ENCODE measurements around the gene MYOZ2.

The MYOZ2 gene

DNA sequence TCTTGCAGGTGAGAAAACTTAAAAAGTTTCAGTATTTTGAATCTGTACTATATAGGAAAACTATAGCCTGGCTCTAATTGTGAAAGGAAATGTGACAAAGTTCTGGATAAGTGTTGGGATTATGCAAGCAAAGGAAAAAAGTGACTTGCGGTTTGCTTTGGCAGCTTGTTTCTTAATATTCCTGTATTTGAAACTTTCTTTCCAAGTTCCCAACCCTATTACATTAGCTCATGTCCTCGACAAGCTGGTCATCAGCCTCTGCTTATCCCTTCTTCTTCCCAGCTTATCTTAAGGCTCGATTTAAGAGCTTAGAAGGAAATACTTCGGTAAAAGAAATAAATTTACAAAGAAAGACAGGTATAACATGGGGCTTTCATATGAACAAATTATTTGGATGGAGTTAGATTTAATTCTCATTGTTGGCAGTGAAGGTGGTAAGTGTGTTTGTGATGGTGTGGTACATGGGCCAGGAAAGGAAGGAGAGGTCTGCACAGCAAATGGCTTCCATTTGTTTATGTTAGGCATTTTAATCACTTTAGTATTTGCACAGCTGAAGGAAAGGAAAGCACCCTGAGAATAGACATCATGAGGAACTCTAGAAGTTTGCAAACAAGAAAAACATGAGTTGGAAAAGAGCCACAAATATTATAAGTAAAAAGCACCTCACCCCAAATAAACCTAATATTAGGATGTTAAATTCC, 5.1 kb upstream of the MYOZ2 start:
- ATAC-seq: no peak
- no peak for TF ChIP-seq GLIS3 (CRISPR knock-in tag; IDR thresholded peaks at IDR 0.05)
- no peak for TF ChIP-seq TCF4 (CRISPR knock-in tag; IDR thresholded peaks at IDR 0.05; ENCODE audit: borderline replicate concordance)
- TF ChIP-seq TOX (CRISPR knock-in tag; IDR thresholded peaks at IDR 0.05; ENCODE audit: borderline replicate concordance): no peak
- TF ChIP-seq ARNTL (CRISPR knock-in tag; IDR thresholded peaks at IDR 0.05; ENCODE audit: borderline replicate concordance, low read depth): no peak

DNA sequence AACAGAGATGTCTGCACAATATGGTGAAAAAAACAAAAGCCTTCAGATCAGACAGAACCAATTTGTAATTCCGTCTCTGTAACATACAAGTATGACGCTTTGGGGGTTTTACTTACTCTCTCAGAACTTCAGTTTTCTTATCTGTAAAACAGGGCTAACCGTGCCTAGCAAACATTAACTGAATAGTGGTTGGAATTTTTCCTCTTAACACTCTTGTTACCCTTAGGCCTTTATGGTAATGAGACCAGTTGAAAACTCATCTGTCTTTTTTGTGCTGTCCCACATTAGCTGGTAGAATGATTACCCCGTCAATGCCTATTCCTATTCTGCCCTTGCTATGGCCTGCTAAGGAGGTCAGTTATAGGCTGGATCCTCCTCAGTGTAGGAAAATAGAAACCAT, 4.5 kb upstream of the MYOZ2 start:
- TF ChIP-seq ISL1 (CRISPR knock-in tag; IDR thresholded peaks at IDR 0.05) (no peak), ZNF565 (CRISPR knock-in tag; conservative IDR thresholded peaks at IDR 0.05; ENCODE audit: low read depth) (no peak), OSR1 (CRISPR knock-in tag; IDR thresholded peaks at IDR 0.05) (no peak), PATZ1 (CRISPR knock-in tag; IDR thresholded peaks at IDR 0.05; ENCODE audit: borderline replicate concordance) (no peak), CSDC2 (CRISPR knock-in tag; IDR thresholded peaks at IDR 0.05) (no peak), POU6F1 (CRISPR knock-in tag; IDR thresholded peaks at IDR 0.05; ENCODE audit: borderline replicate concordance, low read depth) (no peak), ESRRG (CRISPR knock-in tag; IDR thresholded peaks at IDR 0.05) (no peak)
- TF ChIP-seq, protein P1, sequence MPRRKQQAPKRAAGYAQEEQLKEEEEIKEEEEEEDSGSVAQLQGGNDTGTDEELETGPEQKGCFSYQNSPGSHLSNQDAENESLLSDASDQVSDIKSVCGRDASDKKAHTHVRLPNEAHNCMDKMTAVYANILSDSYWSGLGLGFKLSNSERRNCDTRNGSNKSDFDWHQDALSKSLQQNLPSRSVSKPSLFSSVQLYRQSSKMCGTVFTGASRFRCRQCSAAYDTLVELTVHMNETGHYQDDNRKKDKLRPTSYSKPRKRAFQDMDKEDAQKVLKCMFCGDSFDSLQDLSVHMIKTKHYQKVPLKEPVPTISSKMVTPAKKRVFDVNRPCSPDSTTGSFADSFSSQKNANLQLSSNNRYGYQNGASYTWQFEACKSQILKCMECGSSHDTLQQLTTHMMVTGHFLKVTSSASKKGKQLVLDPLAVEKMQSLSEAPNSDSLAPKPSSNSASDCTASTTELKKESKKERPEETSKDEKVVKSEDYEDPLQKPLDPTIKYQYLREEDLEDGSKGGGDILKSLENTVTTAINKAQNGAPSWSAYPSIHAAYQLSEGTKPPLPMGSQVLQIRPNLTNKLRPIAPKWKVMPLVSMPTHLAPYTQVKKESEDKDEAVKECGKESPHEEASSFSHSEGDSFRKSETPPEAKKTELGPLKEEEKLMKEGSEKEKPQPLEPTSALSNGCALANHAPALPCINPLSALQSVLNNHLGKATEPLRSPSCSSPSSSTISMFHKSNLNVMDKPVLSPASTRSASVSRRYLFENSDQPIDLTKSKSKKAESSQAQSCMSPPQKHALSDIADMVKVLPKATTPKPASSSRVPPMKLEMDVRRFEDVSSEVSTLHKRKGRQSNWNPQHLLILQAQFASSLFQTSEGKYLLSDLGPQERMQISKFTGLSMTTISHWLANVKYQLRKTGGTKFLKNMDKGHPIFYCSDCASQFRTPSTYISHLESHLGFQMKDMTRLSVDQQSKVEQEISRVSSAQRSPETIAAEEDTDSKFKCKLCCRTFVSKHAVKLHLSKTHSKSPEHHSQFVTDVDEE (CRISPR knock-in tag; IDR thresholded peaks at IDR 0.05): no peak
- TF ChIP-seq, protein P2, sequence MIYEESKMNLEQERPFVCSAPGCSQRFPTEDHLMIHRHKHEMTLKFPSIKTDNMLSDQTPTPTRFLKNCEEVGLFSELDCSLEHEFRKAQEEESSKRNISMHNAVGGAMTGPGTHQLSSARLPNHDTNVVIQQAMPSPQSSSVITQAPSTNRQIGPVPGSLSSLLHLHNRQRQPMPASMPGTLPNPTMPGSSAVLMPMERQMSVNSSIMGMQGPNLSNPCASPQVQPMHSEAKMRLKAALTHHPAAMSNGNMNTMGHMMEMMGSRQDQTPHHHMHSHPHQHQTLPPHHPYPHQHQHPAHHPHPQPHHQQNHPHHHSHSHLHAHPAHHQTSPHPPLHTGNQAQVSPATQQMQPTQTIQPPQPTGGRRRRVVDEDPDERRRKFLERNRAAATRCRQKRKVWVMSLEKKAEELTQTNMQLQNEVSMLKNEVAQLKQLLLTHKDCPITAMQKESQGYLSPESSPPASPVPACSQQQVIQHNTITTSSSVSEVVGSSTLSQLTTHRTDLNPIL (CRISPR knock-in tag; IDR thresholded peaks at IDR 0.05; ENCODE audit: low read depth): no peak
- no peak for ATAC-seq

DNA sequence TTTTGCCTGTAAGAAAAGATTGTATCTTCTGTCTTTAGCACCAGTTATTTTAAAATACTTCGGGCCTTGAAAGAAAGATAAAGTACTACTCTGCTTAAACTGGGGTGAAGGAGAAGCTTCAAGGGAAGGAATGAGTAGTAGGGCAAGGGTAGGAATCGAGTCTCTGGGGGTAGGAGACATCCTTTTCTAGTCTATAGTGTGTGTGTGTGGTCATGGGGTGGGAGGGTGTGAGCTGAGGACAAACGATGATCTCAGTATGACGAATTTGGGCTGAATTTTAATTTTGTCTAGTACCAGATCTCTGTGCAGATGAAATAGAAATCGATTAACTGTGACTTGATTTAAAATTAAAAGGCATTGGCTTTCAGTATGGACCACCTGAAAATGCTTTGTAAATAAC, 3.3 kb upstream of the MYOZ2 start:
- ATAC-seq: no peak

DNA sequence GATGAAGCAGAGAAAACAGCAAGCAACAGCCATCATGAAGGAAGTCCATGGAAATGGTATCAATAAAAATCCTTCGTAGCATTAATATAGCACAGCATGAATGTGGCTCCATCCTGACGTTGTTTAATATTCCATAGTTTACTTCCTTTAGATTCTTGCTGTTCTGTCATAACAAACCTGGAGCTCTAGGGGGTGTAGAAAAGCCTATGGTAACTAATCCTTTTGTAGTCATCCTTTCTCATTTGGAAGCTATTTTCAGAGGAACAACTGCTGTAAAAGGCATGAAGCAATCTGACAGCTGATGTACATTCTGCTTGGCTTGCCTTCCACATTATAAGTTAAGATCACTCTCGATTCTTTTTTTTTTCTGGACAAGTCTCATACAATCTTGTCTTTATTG, 914 bp downstream of the MYOZ2 start:
- ATAC-seq: peak; percentile 65
- TF ChIP-seq ZFP30 (CRISPR knock-in tag; IDR thresholded peaks at IDR 0.05) (no peak), ISL1 (CRISPR knock-in tag; IDR thresholded peaks at IDR 0.05) (no peak), ZNF70 (CRISPR knock-in tag; IDR thresholded peaks at IDR 0.05) (no peak), BACH2 (CRISPR knock-in tag; IDR thresholded peaks at IDR 0.05; ENCODE audit: borderline replicate concordance) (no peak), ARNTL (CRISPR knock-in tag; IDR thresholded peaks at IDR 0.05; ENCODE audit: borderline replicate concordance, low read depth) (no peak), SNAI2 (CRISPR knock-in tag; IDR thresholded peaks at IDR 0.05) (no peak), ZNF565 (CRISPR knock-in tag; conservative IDR thresholded peaks at IDR 0.05; ENCODE audit: low read depth) (no peak), POU6F1 (CRISPR knock-in tag; IDR thresholded peaks at IDR 0.05; ENCODE audit: borderline replicate concordance, low read depth) (no peak), PATZ1 (CRISPR knock-in tag; IDR thresholded peaks at IDR 0.05; ENCODE audit: borderline replicate concordance) (no peak), PPARA (CRISPR knock-in tag; IDR thresholded peaks at IDR 0.05; ENCODE audit: borderline replicate concordance) (no peak), OSR1 (CRISPR knock-in tag; IDR thresholded peaks at IDR 0.05) (no peak), ZNF8 (CRISPR knock-in tag; IDR thresholded peaks at IDR 0.05) (no peak)
- TF ChIP-seq, protein P3, sequence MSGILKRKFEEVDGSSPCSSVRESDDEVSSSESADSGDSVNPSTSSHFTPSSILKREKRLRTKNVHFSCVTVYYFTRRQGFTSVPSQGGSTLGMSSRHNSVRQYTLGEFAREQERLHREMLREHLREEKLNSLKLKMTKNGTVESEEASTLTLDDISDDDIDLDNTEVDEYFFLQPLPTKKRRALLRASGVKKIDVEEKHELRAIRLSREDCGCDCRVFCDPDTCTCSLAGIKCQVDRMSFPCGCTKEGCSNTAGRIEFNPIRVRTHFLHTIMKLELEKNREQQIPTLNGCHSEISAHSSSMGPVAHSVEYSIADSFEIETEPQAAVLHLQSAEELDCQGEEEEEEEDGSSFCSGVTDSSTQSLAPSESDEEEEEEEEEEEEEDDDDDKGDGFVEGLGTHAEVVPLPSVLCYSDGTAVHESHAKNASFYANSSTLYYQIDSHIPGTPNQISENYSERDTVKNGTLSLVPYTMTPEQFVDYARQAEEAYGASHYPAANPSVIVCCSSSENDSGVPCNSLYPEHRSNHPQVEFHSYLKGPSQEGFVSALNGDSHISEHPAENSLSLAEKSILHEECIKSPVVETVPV (CRISPR knock-in tag; IDR thresholded peaks at IDR 0.05): no peak

More for the DNA sequence above, 3.3 kb upstream of the MYOZ2 start:
- no peak for TF ChIP-seq SNAI2 (CRISPR knock-in tag; IDR thresholded peaks at IDR 0.05)
- no peak for TF ChIP-seq GLIS3 (CRISPR knock-in tag; IDR thresholded peaks at IDR 0.05)

Data from SK-N-SH treated with all-trans-retinoic acid at 6 μM for 48 hours (cell line).